HepG2 (cell line): ENCODE results near the gene KCNG4. TPM values are rescaled to one million over a fixed set of nuclear protein-coding genes. Genes with fewer than 3 reads are reported as not detected.

Experiments
- ATAC-seq: fragments of 200-7000 bp; cut with Tn5 transposase; 3 replicates; pipeline ENCODE4 v1.9.1; 2020; ENCODE audit warnings: mild to moderate bottlenecking, moderate library complexity
- BruUV-seq: library from RNA; stranded (reverse); fragments of 400-500 nt; replicated peaks from 2 replicates; lab custom pipeline; 2021; lab: Mats Ljungman, UMichigan
- CTCF ChIA-PET: fragments of 300-600 bp; formaldehyde crosslinking; extraction: SDS; loops from one replicate; lab custom pipeline; 2021; ENCODE audit warnings: low total read pairs, inconsistent platforms, low intra/inter-chr PET ratio; lab: Yijun Ruan, JAX
- POLR2A ChIA-PET: fragments of 350-600 bp; sonication (Branson Sonifier 250); formaldehyde crosslinking; loops from one replicate; lab custom pipeline; 2020; ENCODE audit warnings: antibody characterized with exemption, inconsistent platforms; lab: Yijun Ruan, JAX
- DNase-seq: peaks from one replicate; pipeline ENCODE4 v3.0.0-alpha.2; 2015; ENCODE audit warnings: low spot score
- FAIRE-seq: peaks from 3 replicates; lab custom pipeline; 2011; peaks lifted over from hg19 to GRCh38; lab: Jason Lieb, UNC
- H2AFZ ChIP-seq: one replicate; pipeline ENCODE4 v1.6.1; 2011; ENCODE audit warnings: low read length, inconsistent platforms
- H3K27ac ChIP-seq: fragments of 300-600 bp; 3 replicates; pipeline ENCODE4 v1.8.0; 2011; ENCODE audit warnings: mixed run types, mild to moderate bottlenecking, mixed read lengths, low read length, inconsistent platforms; ENCODE audit not compliant: insufficient read depth; ENCODE audit errors: extremely low read length
- H3K27me3 ChIP-seq, 2 experiments: fragments of 200-600 bp in 1 of 2; 2 replicates in 1 of 2; 3 replicates in 1 of 2; pipeline versions ENCODE4 v1.6.0 to v1.8.0; 2011; ENCODE audit warnings: low read length in 2 of 2, mild to moderate bottlenecking in 2 of 2, moderate library complexity in 2 of 2, inconsistent platforms in 1 of 2; ENCODE audit not compliant: insufficient read depth in 2 of 2, control insufficient read depth in 1 of 2
- H3K36me3 ChIP-seq, 2 experiments: fragments of 200-600 bp in 1 of 2; replicated peaks in 1 of 2; 2 replicates in 1 of 2; 3 replicates in 1 of 2; pipeline versions ENCODE4 v1.5.1 to v1.8.0; 2011; ENCODE audit warnings: low read length in 2 of 2, inconsistent platforms in 1 of 2; ENCODE audit not compliant: insufficient read depth in 2 of 2, control insufficient read depth in 1 of 2
- H3K4me1 ChIP-seq: 2 replicates; pipeline ENCODE4 v1.5.1; 2012; ENCODE audit warnings: low read length, inconsistent platforms; ENCODE audit not compliant: insufficient read depth
- H3K4me2 ChIP-seq: 2 replicates; pipeline ENCODE4 v1.6.0; 2011; ENCODE audit warnings: low read depth, low read length, inconsistent platforms
- H3K4me3 ChIP-seq, 3 experiments: fragments of 200-600 bp in 1 of 3; sonication (generic), shearing (Covaris generic) in 1 of 3; replicated peaks in 1 of 3; 2 replicates each; pipeline ENCODE4 v1.5.1; 2011 to 2016; ENCODE audit warnings: low read length in 3 of 3, inconsistent platforms in 2 of 3, low read depth in 2 of 3, mild to moderate bottlenecking in 2 of 3, control low read depth in 1 of 3, mixed read lengths in 1 of 3; ENCODE audit not compliant: insufficient read depth in 1 of 3
- H3K79me2 ChIP-seq: one replicate; pipeline ENCODE4 v1.6.1; 2011; ENCODE audit warnings: low read length, inconsistent platforms; ENCODE audit not compliant: insufficient read depth
- H3K9ac ChIP-seq: 2 replicates; pipeline ENCODE4 v1.6.0; 2011; ENCODE audit warnings: mild to moderate bottlenecking, low read depth, low read length, inconsistent platforms; ENCODE audit not compliant: insufficient read depth
- H3K9me3 ChIP-seq: 2 replicates; pipeline ENCODE4 v1.5.1; 2012; ENCODE audit warnings: mild to moderate bottlenecking, low read length
- H4K20me1 ChIP-seq: 2 replicates; pipeline ENCODE4 v1.6.0; 2011; ENCODE audit warnings: inconsistent platforms, mild to moderate bottlenecking, low read length, moderate library complexity; ENCODE audit not compliant: insufficient read depth
- ARID5B ChIP-seq: IDR thresholded peaks from 2 replicates; pipeline ENCODE4 v1.4.0; 2020; ENCODE audit warnings: mild to moderate bottlenecking, missing genetic modification reagents
- CAMTA2 ChIP-seq: sonication (generic); formaldehyde crosslinking; IDR thresholded peaks from 2 replicates; pipeline ENCODE4 v1.4.0; 2020; ENCODE audit warnings: mild to moderate bottlenecking, missing genetic modification reagents, borderline replicate concordance
- TCF7L2 ChIP-seq: IDR thresholded peaks from 2 replicates; pipeline ENCODE4 v1.6.1; 2011; ENCODE audit warnings: mild to moderate bottlenecking, low read depth, low read length, moderate library complexity
- ZNF761 ChIP-seq: sonication (generic); formaldehyde crosslinking; conservative IDR thresholded peaks from 2 replicates; pipeline ENCODE4 v1.4.0; 2020; ENCODE audit warnings: mild to moderate bottlenecking, missing genetic modification reagents
- ZNF878 ChIP-seq: sonication (generic); formaldehyde crosslinking; IDR thresholded peaks from 2 replicates; pipeline ENCODE4 v1.8.1; 2023; ENCODE audit warnings: mild to moderate bottlenecking, missing genetic modification reagents, moderate library complexity
- WGBS: methylation state at CpG from one replicate; pipeline ENCODE4 v1.1.6; 2017; ENCODE audit warnings: low lambda C conversion rate; 5-methylcytosine and 5-hydroxymethylcytosine counted together
- in situ Hi-C: cut with HindIII; loops from 2 replicates; pipeline ENCODE4 v1.10.0; 2017; ENCODE audit warnings: low pct_unique_long_range_greater_than_20kb; ENCODE audit not compliant: extremely low pct_ligation_motif_present
- intact Hi-C: fragments of 100-400 bp; cut with micrococcal nuclease; formaldehyde crosslinking; loops from one replicate; pipeline ENCODE4 v1.10.0; 2022; ENCODE audit not compliant: unreplicated experiment
- polyA plus RNA-seq, 8 experiments: library from polyadenylated mRNA; depleted of rRNA in 3 of 8; stranded (reverse) in 7 of 8; unstranded in 1 of 8; fragments of >200 nt; fragmentation: Illumina TruSeq in 4 of 8; extraction: Trizol in 4 of 8; gene quantifications; 2 replicates each; pipeline versions ENCODE4 v1.2.1 to v1.2.3, GENCODE V29; 2011 to 2016; ENCODE audit warnings: low read depth in 4 of 8, missing spikeins in 1 of 8, mixed read lengths in 1 of 8; ENCODE audit not compliant: insufficient read depth in 1 of 8
- total RNA-seq, 5 experiments: library from RNA; depleted of rRNA; stranded (reverse); fragments of >200 nt; fragmentation: Illumina TruSeq; extraction: Trizol; gene quantifications; 2 replicates each; pipeline ENCODE4 v1.2.3, GENCODE V29; 2016; ENCODE audit warnings: low read depth in 1 of 5

KCNG4 gene
- total and polyA plus RNA-seq, 2 of the 13 experiments (the other 11 are each of a cell fraction or from before 2014, with no cell fraction given) = not detected

- WGBS = 39% methylated on average over 7 of the region's 7 CpGs
- TF ChIP-seq ZNF878 (CRISPR knock-in tag) (no peak), ZNF761 (no peak), TCF7L2 (no peak), ARID5B (CRISPR knock-in tag) (no peak), CAMTA2 (CRISPR knock-in tag) (no peak)
Observed at GRCh38 chr16:84252184-84252583, 12.4 kb upstream of the KCNG4 start.

More at GRCh38 chr16:84252184-84252583, 12.4 kb upstream of the KCNG4 start:
- H3K27me3 ChIP-seq = peaks cover 1 to 55% of the 10 kb centered on the region in 2 experiments
- no peaks in the 10 kb centered on the region for H3K9me3 ChIP-seq
- H3K4me1 ChIP-seq = no peaks in the 10 kb centered on the region
- no peak overlapping the region for H3K27ac ChIP-seq
- BruUV-seq = no TSS peak
- no peak for FAIRE-seq
- H2AFZ ChIP-seq = no peak overlapping the region
- no peak overlapping the region for H3K4me2 ChIP-seq
- no peaks in the 10 kb centered on the region for H3K79me2 ChIP-seq
- ATAC-seq = no peak
- H3K9ac ChIP-seq = no peak overlapping the region
- no peak for DNase-seq
- H4K20me1 ChIP-seq = no peaks in the 10 kb centered on the region
- H3K36me3 ChIP-seq = no peaks in the 10 kb centered on the region
- in situ Hi-C loops = no loop called here
- intact Hi-C loops = no loop called here
- H3K4me3 ChIP-seq = no peak overlapping the region
- ChIA-PET POLR2A (no interaction called here), CTCF (no interaction called here)
